ENCODE measurements around the gene CNTNAP4.

CNTNAP4 gene

DNA sequence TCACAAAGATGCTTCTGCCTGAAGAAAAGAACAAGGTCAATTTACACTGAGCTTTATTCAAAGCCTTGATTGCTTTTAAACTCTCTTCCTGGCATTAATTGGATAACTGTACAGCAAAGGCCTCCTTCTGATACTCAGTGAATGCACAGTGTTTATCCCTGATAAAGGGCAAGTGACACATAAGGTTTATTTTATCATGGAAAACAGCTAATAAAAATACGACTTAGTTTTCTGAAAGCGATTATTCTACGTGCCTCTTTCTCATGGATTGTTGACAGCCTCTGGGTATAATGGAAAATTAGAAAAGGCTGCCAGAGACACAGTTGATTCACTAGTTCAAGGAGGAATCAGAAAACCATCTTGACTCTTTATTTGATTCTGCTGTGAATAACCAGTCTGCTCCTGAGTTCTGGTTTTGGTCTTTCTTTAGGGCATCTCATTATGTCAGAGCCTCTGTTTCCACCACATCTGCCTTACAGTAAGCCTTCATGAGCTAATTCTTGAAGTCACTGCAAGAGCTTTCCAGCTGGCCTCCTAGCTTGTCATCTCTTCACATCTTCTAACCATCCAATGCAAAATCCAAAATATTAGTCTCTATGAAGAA lies 212.9 kb downstream of the CNTNAP4 start:
- H4K91ac ChIP-seq (ENCODE audit: low read length), result no peak overlapping the region
- H4K8ac ChIP-seq (ENCODE audit: low read length), result no peak overlapping the region
- no peak overlapping the region for H3K4me2 ChIP-seq (ENCODE audit: low read length, poor library complexity, severe bottlenecking)
- H2BK15ac ChIP-seq (ENCODE audit: low read depth, poor library complexity, severe bottlenecking), result no peak overlapping the region
- no peak overlapping the region for H3K14ac ChIP-seq (ENCODE audit: low read length in 2 of 2)
- H3K4ac ChIP-seq (ENCODE audit: low read depth in 1 of 2, low read length in 2 of 2), result no peak overlapping the region
- no peaks in the 10 kb centered on the region for H3K36me3 ChIP-seq (ENCODE audit: control insufficient read depth in 1 of 2, insufficient read depth in 2 of 2, low read depth in 1 of 2, low read length in 2 of 2)
- no peak for DNase-seq
- H3K4me3 ChIP-seq (ENCODE audit: insufficient read depth in 1 of 2, low read depth in 1 of 2, low read length in 2 of 2), result no peak overlapping the region
- H2BK12ac ChIP-seq (ENCODE audit: low read length in 2 of 2), result no peak overlapping the region
- H2AK5ac ChIP-seq (ENCODE audit: low read length, severe bottlenecking), result no peak overlapping the region
- WGBS, result 97% methylated on average over 3 of the region's 3 CpGs
- no peaks in the 10 kb centered on the region for H3K9me3 ChIP-seq (ENCODE audit: control insufficient read depth, low read length)
- H3K79me1 ChIP-seq (replicated peaks; ENCODE audit: low read length, poor library complexity, severe bottlenecking), result no peaks in the 10 kb centered on the region
- H2BK120ac ChIP-seq (ENCODE audit: low read depth, low read length), result no peak overlapping the region
- H3K9ac ChIP-seq (ENCODE audit: low read length), result no peak overlapping the region
- no peak overlapping the region for H2AFZ ChIP-seq (ENCODE audit: low read depth, low read length)
- no peaks in the 10 kb centered on the region for H3K4me1 ChIP-seq (ENCODE audit: control insufficient read depth, insufficient read depth, low read depth, low read length)
- H3K18ac ChIP-seq (ENCODE audit: low read depth in 1 of 2, low read length in 2 of 2), result no peak overlapping the region
- no peaks in the 10 kb centered on the region for H3K27me3 ChIP-seq (ENCODE audit: control insufficient read depth in 1 of 2, insufficient read depth in 1 of 2, low read length in 2 of 2)
- no peak overlapping the region for H3K23ac ChIP-seq (ENCODE audit: low read length in 2 of 2)
- no peak overlapping the region for H2BK5ac ChIP-seq (ENCODE audit: low read depth, low read length, poor library complexity, severe bottlenecking)
- no peak overlapping the region for H3K27ac ChIP-seq (ENCODE audit: low read length, poor library complexity, severe bottlenecking)

DNA sequence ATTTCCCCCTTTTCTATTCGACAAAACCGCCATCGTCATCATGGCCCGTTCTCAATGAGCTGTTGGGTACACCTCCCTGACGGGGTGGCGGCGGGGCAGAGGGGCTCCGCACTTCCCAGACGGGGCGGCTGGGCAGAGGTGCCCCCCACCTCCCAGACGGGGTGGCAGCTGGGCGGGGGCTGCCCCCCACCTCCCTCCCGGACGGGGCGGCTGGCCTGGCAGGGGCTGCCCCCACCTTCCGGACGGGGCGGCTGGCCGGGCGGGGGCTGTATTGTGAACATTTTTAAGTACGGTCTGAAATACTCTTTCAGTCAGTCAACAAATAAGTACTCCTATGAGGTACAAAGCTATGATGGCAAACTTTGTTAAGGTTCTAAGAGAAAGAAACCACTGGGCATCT lies 222.8 kb downstream of the CNTNAP4 start:
- H3K4me2 ChIP-seq (ENCODE audit: low read length, poor library complexity, severe bottlenecking), result no peak overlapping the region
- no peak overlapping the region for H3K27ac ChIP-seq (ENCODE audit: low read length, poor library complexity, severe bottlenecking)
- no peaks in the 10 kb centered on the region for H3K4me1 ChIP-seq (ENCODE audit: control insufficient read depth, insufficient read depth, low read depth, low read length)
- no peaks in the 10 kb centered on the region for H3K79me1 ChIP-seq (replicated peaks; ENCODE audit: low read length, poor library complexity, severe bottlenecking)
- H3K9ac ChIP-seq (ENCODE audit: low read length), result no peak overlapping the region
- WGBS, result 92% methylated on average over 15 of the region's 21 CpGs
- DNase-seq, result no peak
- no peak overlapping the region for H3K4ac ChIP-seq (ENCODE audit: low read depth in 1 of 2, low read length in 2 of 2)
- H3K9me3 ChIP-seq (ENCODE audit: control insufficient read depth, low read length), result no peaks in the 10 kb centered on the region
- no peaks in the 10 kb centered on the region for H3K27me3 ChIP-seq (ENCODE audit: control insufficient read depth in 1 of 2, insufficient read depth in 1 of 2, low read length in 2 of 2)
- no peak overlapping the region for H4K8ac ChIP-seq (ENCODE audit: low read length)
- H4K91ac ChIP-seq (ENCODE audit: low read length), result no peak overlapping the region
- no peak overlapping the region for H2BK15ac ChIP-seq (ENCODE audit: low read depth, poor library complexity, severe bottlenecking)
- no peak overlapping the region for H2AK5ac ChIP-seq (ENCODE audit: low read length, severe bottlenecking)
- H3K18ac ChIP-seq (ENCODE audit: low read depth in 1 of 2, low read length in 2 of 2), result no peak overlapping the region
- H2BK5ac ChIP-seq (ENCODE audit: low read depth, low read length, poor library complexity, severe bottlenecking), result no peak overlapping the region
- no peak overlapping the region for H2AFZ ChIP-seq (ENCODE audit: low read depth, low read length)
- H3K4me3 ChIP-seq (ENCODE audit: insufficient read depth in 1 of 2, low read depth in 1 of 2, low read length in 2 of 2), result no peak overlapping the region
- H2BK120ac ChIP-seq (ENCODE audit: low read depth, low read length), result no peak overlapping the region
- no peak overlapping the region for H2BK12ac ChIP-seq (ENCODE audit: low read length in 2 of 2)
- no peak overlapping the region for H3K23ac ChIP-seq (ENCODE audit: low read length in 2 of 2)
- no peaks in the 10 kb centered on the region for H3K36me3 ChIP-seq (ENCODE audit: control insufficient read depth in 1 of 2, insufficient read depth in 2 of 2, low read depth in 1 of 2, low read length in 2 of 2)
- H3K14ac ChIP-seq (ENCODE audit: low read length in 2 of 2), result no peak overlapping the region

DNA sequence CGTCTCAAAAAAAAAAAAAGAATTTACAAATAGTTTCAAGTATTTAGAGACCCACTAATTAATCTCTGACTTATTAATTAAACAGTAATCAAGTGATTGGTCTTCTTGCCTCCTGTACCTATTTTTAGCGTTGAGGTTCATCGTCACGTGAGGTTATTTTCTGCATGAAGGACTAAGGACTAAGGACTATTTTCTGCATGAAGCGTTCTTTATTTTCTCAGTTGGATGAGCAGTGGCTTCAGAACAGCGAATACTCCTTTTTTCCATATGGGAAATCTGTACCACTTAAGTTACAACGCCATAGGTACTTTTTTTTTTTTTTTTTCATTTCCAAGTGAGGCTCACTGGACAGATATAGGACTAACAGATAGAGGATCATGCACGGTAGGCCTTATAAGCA lies 224.9 kb downstream of the CNTNAP4 start:
- no peak overlapping the region for H2BK15ac ChIP-seq (ENCODE audit: low read depth, poor library complexity, severe bottlenecking)
- no peaks in the 10 kb centered on the region for H3K27me3 ChIP-seq (ENCODE audit: control insufficient read depth in 1 of 2, insufficient read depth in 1 of 2, low read length in 2 of 2)
- no peak overlapping the region for H2AFZ ChIP-seq (ENCODE audit: low read depth, low read length)
- no peak overlapping the region for H3K18ac ChIP-seq (ENCODE audit: low read depth in 1 of 2, low read length in 2 of 2)
- no peaks in the 10 kb centered on the region for H3K79me1 ChIP-seq (replicated peaks; ENCODE audit: low read length, poor library complexity, severe bottlenecking)
- no peak for DNase-seq
- no peak overlapping the region for H3K27ac ChIP-seq (ENCODE audit: low read length, poor library complexity, severe bottlenecking)
- H3K4me1 ChIP-seq (ENCODE audit: control insufficient read depth, insufficient read depth, low read depth, low read length), result no peaks in the 10 kb centered on the region
- no peak overlapping the region for H3K4me3 ChIP-seq (ENCODE audit: insufficient read depth in 1 of 2, low read depth in 1 of 2, low read length in 2 of 2)
- H3K14ac ChIP-seq (ENCODE audit: low read length in 2 of 2), result no peak overlapping the region
- 96% methylated on average over 5 of the region's 8 CpGs for WGBS
- no peak overlapping the region for H2BK12ac ChIP-seq (ENCODE audit: low read length in 2 of 2)
- no peak overlapping the region for H3K9ac ChIP-seq (ENCODE audit: low read length)
- H3K9me3 ChIP-seq (ENCODE audit: control insufficient read depth, low read length), result no peaks in the 10 kb centered on the region
- H2BK120ac ChIP-seq (ENCODE audit: low read depth, low read length), result no peak overlapping the region
- no peak overlapping the region for H3K23ac ChIP-seq (ENCODE audit: low read length in 2 of 2)
- no peak overlapping the region for H3K4ac ChIP-seq (ENCODE audit: low read depth in 1 of 2, low read length in 2 of 2)
- no peak overlapping the region for H4K91ac ChIP-seq (ENCODE audit: low read length)
- no peak overlapping the region for H2AK5ac ChIP-seq (ENCODE audit: low read length, severe bottlenecking)
- H3K36me3 ChIP-seq (ENCODE audit: control insufficient read depth in 1 of 2, insufficient read depth in 2 of 2, low read depth in 1 of 2, low read length in 2 of 2), result no peaks in the 10 kb centered on the region
- no peak overlapping the region for H3K4me2 ChIP-seq (ENCODE audit: low read length, poor library complexity, severe bottlenecking)
- H2BK5ac ChIP-seq (ENCODE audit: low read depth, low read length, poor library complexity, severe bottlenecking), result no peak overlapping the region
- no peak overlapping the region for H4K8ac ChIP-seq (ENCODE audit: low read length)

DNA sequence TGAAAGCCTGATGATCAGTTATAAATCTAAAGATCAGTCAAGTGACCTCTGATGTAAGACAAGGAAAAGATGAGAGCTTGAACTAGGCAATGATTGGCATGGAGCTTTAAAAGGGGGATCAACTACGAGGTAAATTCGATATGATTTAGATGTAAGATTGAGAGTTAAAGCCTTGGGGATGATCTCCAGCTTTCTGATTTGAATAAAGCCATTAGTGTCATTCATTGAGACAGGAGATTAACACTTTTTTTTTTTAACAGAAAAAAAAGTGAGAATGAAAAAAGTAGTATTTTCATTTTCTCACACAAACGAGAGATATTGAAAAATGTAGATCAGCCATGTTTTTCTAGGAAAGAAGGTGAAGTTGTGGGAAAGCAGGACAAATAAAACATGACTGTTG lies 225.4 kb downstream of the CNTNAP4 start:
- no peak overlapping the region for H2AFZ ChIP-seq (ENCODE audit: low read depth, low read length)
- H3K4ac ChIP-seq (ENCODE audit: low read depth in 1 of 2, low read length in 2 of 2), result no peak overlapping the region

More for the DNA sequence above, 225.4 kb downstream of the CNTNAP4 start:
- DNase-seq, result no peak
- H2BK12ac ChIP-seq (ENCODE audit: low read length in 2 of 2), result no peak overlapping the region
- H3K4me2 ChIP-seq (ENCODE audit: low read length, poor library complexity, severe bottlenecking), result no peak overlapping the region
- no peaks in the 10 kb centered on the region for H3K9me3 ChIP-seq (ENCODE audit: control insufficient read depth, low read length)
- no peak overlapping the region for H2AK5ac ChIP-seq (ENCODE audit: low read length, severe bottlenecking)
- H4K91ac ChIP-seq (ENCODE audit: low read length), result no peak overlapping the region
- H3K9ac ChIP-seq (ENCODE audit: low read length), result no peak overlapping the region
- no peaks in the 10 kb centered on the region for H3K36me3 ChIP-seq (ENCODE audit: control insufficient read depth in 1 of 2, insufficient read depth in 2 of 2, low read depth in 1 of 2, low read length in 2 of 2)
- H3K4me3 ChIP-seq (ENCODE audit: insufficient read depth in 1 of 2, low read depth in 1 of 2, low read length in 2 of 2), result no peak overlapping the region
- H3K27ac ChIP-seq (ENCODE audit: low read length, poor library complexity, severe bottlenecking), result no peak overlapping the region
- H3K18ac ChIP-seq (ENCODE audit: low read depth in 1 of 2, low read length in 2 of 2), result no peak overlapping the region
- 93% methylated on average over 3 of the region's 3 CpGs for WGBS
- no peaks in the 10 kb centered on the region for H3K79me1 ChIP-seq (replicated peaks; ENCODE audit: low read length, poor library complexity, severe bottlenecking)
- no peak overlapping the region for H2BK15ac ChIP-seq (ENCODE audit: low read depth, poor library complexity, severe bottlenecking)
- H3K4me1 ChIP-seq (ENCODE audit: control insufficient read depth, insufficient read depth, low read depth, low read length), result no peaks in the 10 kb centered on the region
- H3K27me3 ChIP-seq (ENCODE audit: control insufficient read depth in 1 of 2, insufficient read depth in 1 of 2, low read length in 2 of 2), result no peaks in the 10 kb centered on the region
- no peak overlapping the region for H2BK5ac ChIP-seq (ENCODE audit: low read depth, low read length, poor library complexity, severe bottlenecking)
- H3K14ac ChIP-seq (ENCODE audit: low read length in 2 of 2), result no peak overlapping the region
- H3K23ac ChIP-seq (ENCODE audit: low read length in 2 of 2), result no peak overlapping the region
- no peak overlapping the region for H2BK120ac ChIP-seq (ENCODE audit: low read depth, low read length)
- no peak overlapping the region for H4K8ac ChIP-seq (ENCODE audit: low read length)

All from mesenchymal stem cell (in vitro differentiated cells and primary cell).